Bronchial epithelial cell (primary cell): ENCODE results near the gene PARP3. TPM values are rescaled to one million over a fixed set of nuclear protein-coding genes. Genes with fewer than 3 reads are reported as not detected.

Source experiments
- total RNA-seq: library from RNA; depleted of rRNA; stranded (reverse); fragments of >200 nt; gene quantifications from 2 replicates; pipeline ENCODE4 v1.2.1, GENCODE V29; 2014

PARP3 gene
- total RNA-seq, 1 donor from 2014 or later, result 5.0 TPM

Other genes with a start within 250 kb of the PARP3 start
- gene GRM2, start 235.3 kb upstream of the PARP3 start, total RNA-seq, result under 0.01 TPM in 2 replicates
- not detected in 2 replicates for gene IQCF6, start 163.1 kb upstream of the PARP3 start, total RNA-seq
- gene IQCF2, start 80.7 kb upstream of the PARP3 start, total RNA-seq, result not detected in 2 replicates
- gene IQCF5, start 66.8 kb upstream of the PARP3 start, total RNA-seq, result 0.53 TPM in 1 of 2 replicates, not detected in the other
- not detected in 2 replicates for gene IQCF1, start 39.0 kb upstream of the PARP3 start, total RNA-seq
- 27.1 and 70.8 TPM in 2 replicates for gene RRP9, start 459 bp upstream of the PARP3 start, total RNA-seq
- gene GPR62, start 13.0 kb downstream of the PARP3 start, total RNA-seq, result not detected in 2 replicates
- gene PCBP4, start 25.1 kb downstream of the PARP3 start, total RNA-seq, result 15.3 and 25.0 TPM in 2 replicates
- 17.7 and 18.4 TPM in 2 replicates for gene ABHD14B, start 31.7 kb downstream of the PARP3 start, total RNA-seq
- 0.79 and 2.3 TPM in 2 replicates for gene ABHD14A, start 32.7 kb downstream of the PARP3 start, total RNA-seq
- 69.2 and 81.3 TPM in 2 replicates for gene ACY1, start 41.2 kb downstream of the PARP3 start, total RNA-seq
- gene RPL29, start 53.5 kb downstream of the PARP3 start, total RNA-seq, result 1,196 and 1,940 TPM in 2 replicates
- 38.2 and 42.4 TPM in 2 replicates for gene DUSP7, start 114.2 kb downstream of the PARP3 start, total RNA-seq
- 1.8 and 3.3 TPM in 2 replicates for gene POC1A, start 212.1 kb downstream of the PARP3 start, total RNA-seq